Midbrain (tissue), 1 donor: ENCODE measurements around the gene RALGAPA1.
"Not testable (repeated sequence)": the region's sequence is repeated elsewhere in the genome, so short reads cannot be mapped to it uniquely, and the experiment has no call there.

Source experiments
- DNase-seq: peaks from one replicate; lab custom pipeline; 2025; lab: John Stamatoyannopoulos, UW

Gene RALGAPA1

DNA sequence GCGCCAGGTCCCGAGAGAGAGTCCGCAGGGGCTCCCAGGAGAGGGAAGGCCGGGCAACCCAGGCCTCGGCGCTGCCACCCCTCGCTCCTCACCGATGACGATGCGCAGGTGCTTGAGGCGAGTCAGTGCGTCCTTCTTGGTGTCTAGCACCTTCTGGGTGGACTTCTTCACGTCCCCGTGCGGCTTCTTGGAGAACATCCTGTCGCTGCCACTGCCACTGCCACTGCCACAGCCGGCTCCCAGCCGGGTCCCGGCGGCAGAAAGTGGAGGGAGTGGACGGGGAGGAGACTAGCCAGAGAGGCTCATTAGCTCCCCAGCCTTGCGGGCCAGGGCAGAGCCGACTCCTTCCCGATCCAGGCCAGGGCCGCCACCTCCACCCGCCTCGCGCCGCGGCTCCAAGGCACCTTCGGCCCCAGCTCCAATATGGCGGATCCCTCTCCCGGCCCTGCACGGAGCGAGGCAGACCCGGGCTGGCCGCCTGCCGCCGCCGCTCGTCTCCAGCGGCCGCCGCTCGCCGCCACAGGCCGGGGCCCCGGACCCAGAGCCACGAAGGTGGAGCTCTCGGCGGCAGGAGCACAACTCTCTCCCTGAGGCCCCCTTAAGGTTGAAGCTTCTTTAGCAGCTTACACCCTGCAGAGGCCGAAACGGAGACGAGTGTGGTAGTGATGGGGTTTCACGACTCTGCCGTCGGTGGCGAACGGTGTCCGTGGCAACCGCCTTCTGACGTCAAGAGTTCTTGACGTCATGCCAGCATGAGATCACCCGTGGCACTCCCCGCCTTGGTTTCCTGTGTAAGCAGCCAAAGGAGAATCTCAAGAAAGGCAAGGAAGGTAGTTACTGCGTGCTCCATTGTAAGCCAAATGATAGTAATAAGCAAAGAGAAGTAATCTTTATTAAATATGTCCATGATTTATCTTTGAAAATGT, at the start of gene RALGAPA1:
TSS of gene RALGAPA1 (minus strand) at position 658 of the 926 bp plus-strand sequence. CDS start at position 198, 460 bp downstream.
- DNase-seq = peak; percentile 90

DNA sequence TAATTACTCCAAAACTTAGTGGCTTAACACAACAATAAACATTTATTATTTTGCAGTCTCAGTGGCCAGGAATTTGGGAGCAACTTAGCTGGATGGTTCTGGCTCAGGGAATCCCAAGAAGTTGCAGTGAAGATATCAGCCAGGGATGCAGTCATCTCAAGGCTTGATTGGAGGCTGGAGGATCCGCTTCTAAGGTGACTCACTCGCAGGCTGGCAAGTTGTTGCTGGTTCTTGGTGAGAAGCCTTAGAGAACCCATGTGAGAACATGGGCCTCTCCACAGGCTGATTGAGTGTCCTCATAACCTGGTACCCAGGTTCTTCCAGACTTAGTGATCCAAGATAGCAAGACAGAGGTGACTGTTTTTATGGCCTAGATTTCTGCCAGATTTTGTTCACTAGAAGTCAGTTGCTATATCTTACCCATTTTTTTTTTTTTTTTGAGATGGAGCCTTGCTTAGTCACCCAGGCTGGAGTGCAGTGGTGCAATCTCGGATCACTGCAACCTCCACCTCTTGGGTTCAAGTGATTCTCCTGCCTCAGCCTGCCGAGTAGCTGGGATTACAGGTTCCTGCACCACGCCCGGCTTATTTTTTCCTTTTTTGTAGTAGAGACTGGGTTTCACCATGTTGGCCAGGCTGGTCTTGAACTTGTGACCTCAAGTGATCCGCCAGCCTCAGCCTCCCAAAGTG, 49.6 kb upstream of the RALGAPA1 start:
- DNase-seq = no peak

DNA sequence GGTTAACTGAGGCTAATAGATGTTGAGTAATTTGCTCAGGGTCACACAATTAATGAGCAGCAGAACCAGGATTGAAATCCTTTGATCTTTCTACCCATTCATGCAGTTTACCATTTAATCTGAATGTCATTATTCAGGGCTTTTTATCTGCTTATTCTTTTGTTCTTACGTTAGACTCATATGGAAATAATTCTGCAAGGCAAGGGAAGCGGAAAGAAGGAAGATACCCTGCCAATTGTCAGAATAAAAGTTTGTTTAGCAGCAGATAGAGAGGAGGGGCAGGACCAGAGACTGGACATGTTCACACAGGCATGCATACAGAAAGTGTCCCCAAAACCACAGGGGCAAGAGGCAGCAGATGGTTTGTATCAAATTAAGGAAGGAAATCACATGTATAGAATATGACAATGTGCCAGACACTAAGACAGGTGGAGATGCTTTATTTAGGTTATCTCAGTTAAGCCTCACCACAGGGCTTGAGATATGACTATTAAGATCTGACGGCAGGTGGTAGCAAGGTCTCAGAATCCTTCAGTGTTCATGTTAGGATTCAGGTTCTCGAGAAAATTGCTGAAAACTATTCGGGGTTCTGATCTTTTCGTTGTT, 46.9 kb upstream of the RALGAPA1 start:
- no peak for DNase-seq

DNA sequence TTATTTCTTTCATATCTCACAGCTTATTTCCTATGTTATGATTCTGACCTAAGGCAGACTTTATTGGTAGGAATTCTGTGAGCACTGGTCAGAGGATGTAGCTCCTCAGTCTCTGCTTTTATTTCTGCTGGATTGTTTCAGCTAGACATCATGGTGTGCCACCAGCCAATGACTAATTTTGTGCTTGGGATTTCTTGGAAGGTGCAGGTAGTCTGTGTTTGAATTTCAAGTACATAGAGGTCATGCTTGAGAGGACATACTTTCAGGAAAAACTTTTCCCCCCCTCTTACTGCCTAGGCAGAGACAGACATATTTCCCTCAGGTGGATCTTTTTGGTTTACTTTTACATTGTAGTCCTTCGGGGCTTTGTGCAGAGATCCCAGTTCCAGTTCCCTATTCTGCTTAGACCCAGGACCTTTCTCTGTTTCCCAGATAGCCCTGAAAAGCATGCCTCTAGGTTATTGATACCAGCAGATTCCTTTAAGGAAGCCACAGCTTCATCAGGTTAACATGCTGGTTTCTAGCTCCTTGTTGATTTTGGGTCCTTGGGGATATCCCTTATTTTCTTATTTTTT, 45.7 kb upstream of the RALGAPA1 start:
- DNase-seq = no peak

DNA sequence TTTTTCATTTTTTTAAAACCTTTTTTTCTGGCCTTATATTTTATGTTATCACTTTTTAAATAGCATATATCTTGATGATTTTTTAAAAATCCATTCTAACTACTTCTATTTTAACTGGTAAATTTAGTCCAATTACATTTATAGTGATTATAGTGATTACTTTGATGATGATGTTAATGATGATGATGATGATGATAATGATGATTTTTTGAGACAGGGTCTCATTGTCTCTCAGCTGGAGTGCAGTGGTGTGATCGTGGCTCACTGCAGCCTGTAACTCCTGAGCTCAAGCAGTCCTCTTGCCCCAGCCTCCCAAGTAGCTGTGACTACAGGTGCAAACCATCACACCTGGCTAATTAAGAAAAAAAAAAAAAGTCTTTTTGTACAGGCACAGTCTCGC, 44.1 kb upstream of the RALGAPA1 start:
- DNase-seq = no peak

DNA sequence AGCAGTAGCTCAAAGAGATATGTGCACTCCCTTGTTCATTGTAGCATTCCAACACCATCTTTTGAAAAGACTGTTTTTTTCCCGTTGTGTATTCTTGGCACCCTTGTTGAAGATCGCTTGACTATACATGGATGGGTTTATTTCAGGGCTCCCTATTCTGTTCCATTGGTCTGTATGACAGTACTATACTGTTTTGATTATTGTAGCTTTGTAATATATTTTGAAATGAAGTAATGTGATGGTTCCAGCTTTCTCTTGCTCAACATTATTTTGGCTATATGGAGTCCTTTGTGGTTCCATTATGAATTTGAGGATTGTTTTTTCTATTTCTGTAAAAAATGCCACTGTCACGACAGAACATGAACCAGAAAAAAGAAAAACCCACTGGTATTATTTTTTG, 42.7 kb upstream of the RALGAPA1 start:
- no peak for DNase-seq

DNA sequence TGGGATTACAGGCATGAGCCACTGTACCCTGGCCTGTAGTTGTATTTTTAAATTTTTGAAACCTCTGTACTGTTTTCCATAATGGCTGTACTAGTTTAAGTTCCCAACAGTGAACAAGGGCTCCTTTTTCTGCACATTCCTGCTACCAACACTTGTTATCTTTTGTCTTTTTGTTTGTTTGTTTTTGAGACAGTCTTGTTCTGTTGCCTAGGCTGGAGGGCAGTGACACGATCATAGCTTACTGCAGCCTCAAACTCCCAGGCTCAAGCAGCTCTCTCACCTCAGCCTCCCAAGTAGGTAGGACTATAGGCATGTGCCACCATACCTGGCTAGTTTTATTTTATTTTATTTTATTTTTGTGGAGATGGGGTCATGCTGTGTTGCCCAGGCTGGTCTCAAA, 40.0 kb upstream of the RALGAPA1 start:
- no peak for DNase-seq

DNA sequence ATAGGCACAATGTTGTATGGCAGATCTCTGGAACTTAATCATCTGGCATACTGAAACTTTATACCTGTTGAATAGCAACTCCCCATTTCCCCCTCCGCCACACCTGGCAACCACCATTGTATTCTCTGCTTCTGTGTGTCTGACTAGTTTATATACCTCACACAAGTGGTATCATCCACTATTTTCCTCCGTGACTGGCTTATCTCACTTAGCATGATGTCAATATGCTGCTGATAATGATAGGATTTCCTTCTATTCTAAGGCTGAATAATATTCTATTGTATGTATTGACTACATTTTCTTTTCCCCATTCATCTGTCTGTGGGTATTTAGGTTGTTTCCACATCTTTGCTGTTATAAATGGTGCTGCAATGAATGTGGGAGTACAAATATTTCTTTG, 38.5 kb upstream of the RALGAPA1 start:
- no peak for DNase-seq

DNA sequence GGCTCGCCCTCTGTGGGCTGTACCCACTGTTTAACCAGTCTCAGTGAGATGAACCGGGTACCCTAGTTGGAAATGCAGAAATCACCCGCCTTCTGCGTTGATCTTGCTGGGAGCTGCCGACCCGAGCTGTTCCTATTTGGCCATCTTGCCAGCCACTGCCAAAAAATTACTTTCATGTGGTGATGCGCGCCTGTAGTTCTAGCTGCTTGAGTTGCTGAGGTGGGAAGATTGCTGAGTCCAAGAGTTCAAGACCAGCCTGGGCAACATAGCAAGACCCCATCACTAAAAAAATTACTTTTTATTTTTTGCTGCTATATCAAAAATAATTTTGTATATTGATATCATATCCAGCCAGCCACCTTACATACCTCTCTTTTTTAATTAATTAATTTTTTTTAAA, 35.4 kb upstream of the RALGAPA1 start:
- DNase-seq = no peak

DNA sequence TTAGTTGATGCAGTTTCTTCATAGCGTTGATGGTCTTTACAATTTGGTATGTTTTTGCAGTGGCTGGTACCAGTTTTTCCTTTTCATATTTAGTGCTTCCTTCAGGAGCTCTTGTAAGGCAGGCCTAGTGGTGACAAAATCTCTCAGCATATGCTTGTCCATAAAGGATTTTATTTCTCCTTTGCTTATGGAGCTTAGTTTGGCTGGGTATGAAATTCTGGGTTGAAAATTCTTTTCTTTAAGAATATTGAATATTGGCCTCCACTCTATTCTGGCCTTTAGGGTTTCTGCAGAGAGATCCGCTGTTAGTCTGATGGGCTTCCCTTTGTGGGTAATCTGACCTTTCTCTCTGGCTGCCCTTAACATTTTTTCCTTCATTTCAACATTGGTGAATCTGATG, 33.1 kb upstream of the RALGAPA1 start:
- DNase-seq = not testable (repeated sequence)

DNA sequence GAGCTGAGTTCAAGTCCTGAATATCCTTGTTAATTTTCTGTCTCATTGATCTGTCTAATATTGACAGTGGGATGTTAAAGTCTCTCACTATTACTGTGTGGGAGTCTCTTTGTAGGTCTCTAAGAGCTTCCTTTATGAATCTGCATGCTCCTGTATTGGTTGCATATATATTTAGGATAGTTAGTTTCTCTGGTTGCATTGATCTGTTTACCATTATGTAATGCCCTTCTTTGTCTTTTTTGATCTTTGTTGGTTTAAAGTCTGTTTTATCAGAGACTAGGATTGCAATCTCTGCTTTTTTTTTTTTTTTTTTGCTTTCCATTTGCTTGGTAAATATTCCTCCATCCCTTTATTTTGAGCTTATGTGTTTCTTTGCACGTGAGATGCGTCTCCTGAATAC, 32.6 kb upstream of the RALGAPA1 start:
- DNase-seq = not testable (repeated sequence)

DNA sequence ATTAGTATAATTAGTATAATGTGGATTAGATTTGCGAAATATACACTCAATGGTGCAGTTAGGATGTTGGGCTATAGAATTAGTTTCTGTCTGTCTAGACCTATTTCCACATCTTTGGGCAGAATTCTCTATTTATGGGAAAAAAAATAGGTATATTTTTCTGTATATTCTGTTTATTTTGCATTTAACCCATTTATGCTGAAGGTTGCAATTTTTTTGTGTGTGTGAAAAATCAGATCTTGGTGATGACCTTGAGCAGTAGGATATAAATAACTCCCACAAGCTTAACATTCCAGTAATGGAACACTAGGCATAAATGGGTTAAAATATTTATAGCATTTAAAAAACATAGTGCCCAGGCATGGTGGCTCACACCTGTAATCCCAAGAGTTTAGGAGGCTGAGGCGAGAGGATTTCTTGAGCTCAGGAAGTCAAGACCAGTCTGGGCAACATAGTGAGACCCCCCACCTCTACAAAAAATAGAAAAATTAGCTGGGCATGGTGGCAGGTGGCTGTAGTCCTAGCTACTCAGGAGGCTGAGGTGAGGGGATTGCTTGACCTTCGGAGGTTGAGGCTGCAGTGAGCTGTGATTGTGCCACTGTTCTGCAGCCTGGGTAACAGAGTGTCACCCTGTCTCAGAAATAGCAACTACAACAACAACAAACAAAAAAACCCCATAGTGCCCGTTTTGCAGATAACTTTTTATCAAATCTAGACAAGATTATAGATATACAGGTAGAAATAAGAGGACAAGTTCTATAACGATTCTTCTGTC, 26.3 kb upstream of the RALGAPA1 start:
- no peak for DNase-seq

DNA sequence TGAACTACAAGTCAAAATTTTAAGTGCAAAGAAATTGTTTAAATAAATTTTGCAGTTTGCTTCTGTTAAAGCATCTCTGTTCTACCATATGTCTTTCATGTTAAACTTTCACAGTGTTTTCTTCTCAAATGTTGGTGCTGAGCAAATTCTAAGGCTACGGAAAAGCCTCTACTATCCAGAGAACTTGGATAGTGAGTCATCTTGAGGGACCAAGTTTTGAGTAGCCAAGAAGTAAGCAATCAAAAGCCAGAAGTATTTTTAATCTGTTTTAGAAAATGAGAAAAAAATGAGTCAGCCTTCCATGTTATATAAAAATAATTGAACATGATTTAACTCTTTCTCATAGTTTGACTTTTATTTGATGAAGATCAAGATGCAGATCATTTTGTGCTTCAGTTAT, 20.4 kb upstream of the RALGAPA1 start:
- DNase-seq = no peak

DNA sequence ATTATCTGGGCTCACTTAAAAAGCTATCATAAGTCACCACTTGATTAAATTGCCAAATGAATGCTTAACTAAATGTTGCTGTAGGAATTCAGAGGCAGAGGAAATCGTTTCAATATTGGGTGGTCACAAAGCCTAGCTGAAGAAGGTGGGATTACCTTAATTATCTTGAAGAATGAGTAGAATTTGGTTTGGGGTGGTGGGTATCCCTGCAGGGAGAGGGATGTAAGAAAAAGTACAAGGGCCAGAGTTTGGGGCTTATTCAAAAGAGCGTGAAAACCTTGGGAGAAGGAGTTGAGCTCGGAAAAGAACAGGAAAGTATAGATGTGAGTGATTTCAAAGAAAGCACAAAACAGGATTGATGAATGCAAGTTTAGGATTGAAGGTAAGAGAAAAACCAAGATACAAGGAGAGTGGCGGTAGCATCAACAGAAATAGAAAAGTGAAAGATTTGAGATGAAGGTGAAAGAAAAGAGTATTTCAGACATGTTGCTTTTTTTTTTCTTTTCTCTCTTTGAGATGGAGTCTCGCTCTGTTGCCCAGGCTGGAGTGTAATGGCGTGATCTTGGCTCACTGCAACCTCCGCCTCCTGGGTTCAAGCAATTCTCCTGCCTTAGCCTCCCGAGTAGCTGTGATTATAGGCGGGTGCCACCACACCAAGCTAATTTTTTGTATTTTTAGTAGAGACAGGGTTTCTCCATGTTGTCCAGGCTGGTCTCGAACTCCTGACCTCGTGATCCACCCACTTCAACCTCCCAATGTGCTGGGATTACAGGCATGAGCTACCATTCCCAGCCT, 18.8 kb upstream of the RALGAPA1 start:
- DNase-seq = no peak

DNA sequence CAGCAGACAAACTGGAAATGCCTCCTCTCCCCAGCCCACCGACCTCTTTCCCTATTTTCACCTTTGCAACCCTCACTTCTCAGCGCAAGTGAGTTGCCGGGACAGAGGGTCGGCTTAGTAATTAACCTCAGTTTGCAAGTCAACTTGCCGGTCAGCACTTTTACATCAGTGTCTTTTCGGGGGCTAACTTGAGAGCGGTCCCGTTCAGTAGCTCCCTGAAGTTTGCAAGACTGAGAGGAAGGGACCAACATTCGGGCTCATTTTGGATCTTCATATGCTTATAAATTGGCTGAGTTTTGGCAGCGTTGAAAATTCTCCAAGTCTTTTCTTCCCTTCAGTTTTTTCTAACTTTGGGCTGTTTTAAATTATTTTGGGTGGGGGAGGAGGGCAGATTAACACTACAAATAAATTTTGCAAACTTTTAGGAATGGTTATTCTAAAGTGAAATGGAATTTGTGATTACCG, 17.9 kb upstream of the RALGAPA1 start:
- DNase-seq = peak; percentile 55

DNA sequence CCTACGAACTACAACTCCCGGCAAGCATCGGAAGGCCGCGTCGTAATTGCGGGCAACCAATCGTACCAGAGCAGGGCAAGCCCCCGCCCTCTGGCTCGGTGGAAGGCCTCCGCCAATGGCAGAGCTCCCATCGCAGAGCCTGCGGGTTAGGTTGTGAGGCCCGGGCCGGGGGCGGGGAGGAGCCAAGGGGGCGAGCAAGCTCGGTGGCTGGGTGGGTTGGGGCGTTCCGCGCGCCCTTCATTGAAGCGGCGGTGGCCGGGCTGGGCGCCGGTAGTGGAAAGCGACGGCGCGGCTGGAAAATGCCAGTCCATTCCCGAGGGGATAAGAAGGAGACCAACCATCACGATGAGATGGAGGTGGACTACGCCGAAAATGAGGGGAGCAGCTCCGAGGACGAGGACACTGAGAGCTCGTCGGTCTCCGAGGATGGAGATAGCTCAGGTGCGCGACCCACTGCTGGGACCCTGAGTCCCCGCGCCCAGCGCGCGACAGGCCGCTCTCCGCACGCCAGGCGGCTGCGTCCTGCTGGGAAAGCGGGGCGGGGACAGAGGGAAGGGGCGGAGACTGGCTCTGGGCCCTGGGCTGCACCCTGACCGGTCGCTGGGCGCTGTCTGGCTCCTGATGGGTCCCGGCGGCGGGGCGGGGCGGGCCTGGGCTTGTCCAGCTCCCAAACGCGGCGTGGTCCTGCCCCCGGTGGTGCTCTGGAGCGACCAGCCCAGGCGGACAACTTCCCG, 17.3 kb upstream of the RALGAPA1 start, which contains the start of gene BRMS1L:
TSS of gene BRMS1L (plus strand) at position 121 of the 734 bp plus-strand sequence. CDS start at position 300, 179 bp downstream.
- peak; percentile 98 for DNase-seq

DNA sequence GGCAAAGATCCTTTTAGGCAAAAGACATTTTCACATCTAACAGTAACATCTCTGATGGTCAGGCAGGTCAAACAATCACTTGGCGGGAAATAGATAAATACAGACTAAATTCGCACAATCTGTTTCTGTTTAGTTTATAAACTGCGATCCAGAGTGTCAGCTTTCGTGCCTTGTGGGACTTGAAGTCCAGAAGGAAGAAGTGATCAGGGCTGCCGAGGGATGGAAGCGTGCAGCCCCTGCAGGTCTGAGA, 16.8 kb upstream of the RALGAPA1 start:
- DNase-seq = no peak

DNA sequence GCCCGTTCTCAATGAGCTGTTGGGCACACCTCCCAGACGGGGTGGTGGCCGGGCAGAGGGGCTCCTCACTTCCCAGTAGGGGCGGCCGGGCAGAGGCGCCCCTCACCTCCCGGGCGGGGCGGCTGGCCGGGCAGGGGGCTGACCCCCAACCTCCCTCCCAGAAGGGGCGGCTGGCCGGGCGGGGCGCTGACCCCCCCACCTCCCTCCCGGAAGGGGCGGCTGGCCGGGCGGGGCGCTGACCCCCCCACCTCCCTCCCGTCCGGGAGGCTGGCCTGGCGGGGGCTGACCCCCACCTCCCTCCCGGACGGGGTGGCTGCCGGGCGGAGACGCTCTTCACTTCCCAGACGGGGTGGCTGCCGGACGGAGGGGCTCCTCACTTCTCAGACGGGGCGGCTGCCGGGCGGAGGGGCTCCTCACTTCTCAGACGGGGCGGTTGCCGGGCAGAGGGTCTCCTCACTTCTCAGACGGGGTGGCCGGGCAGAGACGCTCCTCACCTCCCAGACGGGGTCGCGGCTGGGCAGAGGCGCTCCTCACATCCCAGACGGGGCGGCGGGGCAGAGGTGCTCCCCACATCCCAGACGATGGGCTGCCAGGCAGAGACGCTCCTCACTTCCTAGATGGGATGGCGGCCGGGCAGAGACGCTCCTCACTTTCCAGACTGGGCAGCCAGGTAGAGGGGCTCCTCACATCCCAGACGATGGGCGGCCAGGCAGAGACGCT, 15.5 kb upstream of the RALGAPA1 start:
- DNase-seq = not testable (repeated sequence)

DNA sequence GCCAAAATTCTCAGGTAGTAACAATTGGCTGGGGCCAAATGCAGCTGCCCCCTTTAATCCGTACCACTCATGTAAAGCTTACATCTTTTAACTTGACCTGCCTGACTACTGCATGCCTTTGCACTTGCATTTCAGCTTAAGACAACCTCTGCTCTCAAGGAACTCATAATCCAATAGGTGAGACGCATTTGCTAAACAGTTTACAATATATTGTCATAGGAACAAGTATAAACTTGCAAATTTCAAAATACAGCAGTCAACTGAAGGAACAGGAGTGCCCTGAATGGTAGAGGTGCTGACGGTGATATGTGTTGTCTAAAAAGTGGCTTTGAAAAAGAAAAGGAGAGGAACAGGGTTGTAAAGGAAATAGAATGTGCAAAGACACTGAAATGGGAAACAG, 13.4 kb upstream of the RALGAPA1 start:
- DNase-seq = no peak
